ENCODE results near the gene SPACDR. TPM values are rescaled to one million over a fixed set of nuclear protein-coding genes. Genes with fewer than 3 reads are reported as not detected.

SPACDR gene
- total RNA-seq, 6 experiments from 2014 or later = not detected

- TF ChIP-seq CTCF (IDR thresholded peaks at IDR 0.05) (no peak), POLR2A (IDR thresholded peaks at IDR 0.05) (no peak)
- Histone ChIP-seq H3K9me3 (no peaks in the 10 kb centered on the region), H3K27me3 (no peaks in the 10 kb centered on the region), H3K27ac (no peak overlapping the region), H3K4me1 (peaks cover 0 to 14% (median 2%) of the 10 kb centered on the region in 4 donors), H3K4me3 (no peak overlapping the region), H3K36me3 (peaks cover 0 to 1% (median 0%) of the 10 kb centered on the region in 4 donors)
- DNase-seq (no peak), ATAC-seq (no peak)
- WGBS (ENCODE audit: insufficient coverage, low coverage, low lambda C conversion rate, missing lambda C conversion rate) = 45% methylated on average over 4 of the region's 22 CpGs
- intact Hi-C loops (cut with DNase I) = no loop called here
Observed at GRCh38 chr7:100467638-100468373, 3.7 kb upstream of the SPACDR start.

GRCh38 chr7:100466653-100467605, 2.9 kb upstream of the SPACDR start:
- no peak overlapping the region for H3K27ac ChIP-seq
- intact Hi-C loops (cut with DNase I) = no loop called here
- no peak for DNase-seq
- TF ChIP-seq POLR2A (IDR thresholded peaks at IDR 0.05) (no peak), CTCF (IDR thresholded peaks at IDR 0.05) (no peak)
- no peak for ATAC-seq
- peaks cover 0 to 14% (median 2%) of the 10 kb centered on the region in 4 donors for H3K4me1 ChIP-seq
- H3K27me3 ChIP-seq = no peaks in the 10 kb centered on the region
- H3K36me3 ChIP-seq = peaks cover 0 to 1% (median 0%) of the 10 kb centered on the region in 4 donors
- H3K9me3 ChIP-seq = no peaks in the 10 kb centered on the region
- 56% methylated on average over 15 of the region's 32 CpGs for WGBS (ENCODE audit: insufficient coverage, low coverage, low lambda C conversion rate, missing lambda C conversion rate)
- no peak overlapping the region for H3K4me3 ChIP-seq

GRCh38 chr7:100465702-100466311, 1.7 kb upstream of the SPACDR start:
- ATAC-seq = peak; percentile 84 to 90 (median 88)
- H3K9me3 ChIP-seq = no peaks in the 10 kb centered on the region
- TF ChIP-seq POLR2A (IDR thresholded peaks at IDR 0.05) (no peak), CTCF (IDR thresholded peaks at IDR 0.05) (peak; percentile 50 to 77 (median 68))
- peaks cover 0 to 1% (median 0%) of the 10 kb centered on the region in 4 donors for H3K36me3 ChIP-seq
- 19% methylated on average over 2 of the region's 17 CpGs for WGBS (ENCODE audit: insufficient coverage, low coverage, low lambda C conversion rate, missing lambda C conversion rate)
- peaks cover 0 to 14% (median 2%) of the 10 kb centered on the region in 4 donors for H3K4me1 ChIP-seq
- H3K27ac ChIP-seq = no peak overlapping the region
- H3K27me3 ChIP-seq = no peaks in the 10 kb centered on the region
- intact Hi-C loops (cut with DNase I) = no loop called here
- DNase-seq = peak; percentile 74 to 81 (median 78)
- H3K4me3 ChIP-seq = no peak overlapping the region

- 52% methylated on average over 7 of the region's 8 CpGs for WGBS (ENCODE audit: insufficient coverage, low coverage, low lambda C conversion rate, missing lambda C conversion rate)
- Histone ChIP-seq H3K4me3 (no peak overlapping the region), H3K36me3 (peaks cover 0 to 1% (median 0%) of the 10 kb centered on the region in 4 donors), H3K4me1 (peaks cover 0 to 14% (median 2%) of the 10 kb centered on the region in 4 donors), H3K27ac (no peak overlapping the region), H3K9me3 (no peaks in the 10 kb centered on the region), H3K27me3 (no peaks in the 10 kb centered on the region)
- TF ChIP-seq POLR2A (IDR thresholded peaks at IDR 0.05) (no peak), CTCF (IDR thresholded peaks at IDR 0.05) (no peak)
- peak in 1 of 4 donors; percentile 18 for ATAC-seq
- DNase-seq = no peak
- intact Hi-C loops (cut with DNase I) = no loop called here
Observed at GRCh38 chr7:100465299-100465698, 1.2 kb upstream of the SPACDR start.
